ENCODE results near the gene NAALADL2.
A peak's percentile ranks its signal among the peaks of the same experiment; 100 is the strongest.
"Not testable (repeated sequence)": the region's sequence is repeated elsewhere in the genome, so short reads cannot be mapped to it uniquely, and the experiment has no call there.

The NAALADL2 gene

GRCh38 chr3:175526191-175526590, 667.1 kb downstream of the NAALADL2 start:
- no peak for DNase-seq

- no peak for DNase-seq
These were observed 667.6 kb downstream of the NAALADL2 start for GRCh38 chr3:175526609-175527280.

GRCh38 chr3:175528693-175529092, 669.6 kb downstream of the NAALADL2 start:
- DNase-seq: not testable (repeated sequence)

GRCh38 chr3:175535351-175535750, 676.2 kb downstream of the NAALADL2 start:
- no peak for DNase-seq

- no peak for DNase-seq
These were observed 687.0 kb downstream of the NAALADL2 start for GRCh38 chr3:175546115-175546514.

- DNase-seq: no peak
These were observed 693.8 kb downstream of the NAALADL2 start for GRCh38 chr3:175552929-175553328.

- DNase-seq: no peak
These were observed 695.7 kb downstream of the NAALADL2 start for GRCh38 chr3:175554801-175555200.

GRCh38 chr3:175558261-175558660, 699.1 kb downstream of the NAALADL2 start:
- no peak for DNase-seq

GRCh38 chr3:175564363-175564762, 705.2 kb downstream of the NAALADL2 start:
- no peak for DNase-seq

GRCh38 chr3:175571096-175571495, 712.0 kb downstream of the NAALADL2 start:
- DNase-seq: no peak

- no peak for DNase-seq
These were observed 714.1 kb downstream of the NAALADL2 start for GRCh38 chr3:175573226-175573625.

GRCh38 chr3:175580318-175580717, 721.2 kb downstream of the NAALADL2 start:
- DNase-seq: no peak

- no peak for DNase-seq
These were observed 726.8 kb downstream of the NAALADL2 start for GRCh38 chr3:175585898-175586297.

- DNase-seq: no peak
These were observed 731.6 kb downstream of the NAALADL2 start for GRCh38 chr3:175590745-175591144.

GRCh38 chr3:175591375-175591774, 732.2 kb downstream of the NAALADL2 start:
- no peak for DNase-seq

GRCh38 chr3:175593331-175593730, 734.2 kb downstream of the NAALADL2 start:
- no peak for DNase-seq

GRCh38 chr3:175598740-175599139, 739.6 kb downstream of the NAALADL2 start:
- no peak for DNase-seq

- no peak for DNase-seq
These were observed 742.4 kb downstream of the NAALADL2 start for GRCh38 chr3:175601521-175601920.

GRCh38 chr3:175605851-175606250, 746.7 kb downstream of the NAALADL2 start:
- no peak for DNase-seq

- peak; percentile 49 for DNase-seq
These were observed 747.6 kb downstream of the NAALADL2 start for GRCh38 chr3:175606650-175607318.

- no peak for DNase-seq
These were observed 749.2 kb downstream of the NAALADL2 start for GRCh38 chr3:175608356-175608755.

GRCh38 chr3:175608911-175609310, 749.8 kb downstream of the NAALADL2 start:
- no peak for DNase-seq

- no peak for DNase-seq
These were observed 753.5 kb downstream of the NAALADL2 start for GRCh38 chr3:175612487-175613196.

- DNase-seq: not testable (repeated sequence)
These were observed 755.0 kb downstream of the NAALADL2 start for GRCh38 chr3:175614107-175614506.

Measured in DMS79 treated with DMSO at 0.1 percent for 48 hours (cell line).